Ishikawa (cell line): ENCODE measurements around the gene RALGPS1.

ENCODE experiments used
- EP300 ChIP-seq: IDR thresholded peaks from 2 replicates; pipeline ENCODE4 v1.6.1; 2012; ENCODE audit warnings: borderline replicate concordance
- RAD21 ChIP-seq: IDR thresholded peaks from 2 replicates; pipeline ENCODE4 v1.6.1; 2012; ENCODE audit warnings: low read depth
- ZBTB7A ChIP-seq: IDR thresholded peaks from 2 replicates; pipeline ENCODE4 v1.6.1; 2012; ENCODE audit warnings: low read depth

DNA sequence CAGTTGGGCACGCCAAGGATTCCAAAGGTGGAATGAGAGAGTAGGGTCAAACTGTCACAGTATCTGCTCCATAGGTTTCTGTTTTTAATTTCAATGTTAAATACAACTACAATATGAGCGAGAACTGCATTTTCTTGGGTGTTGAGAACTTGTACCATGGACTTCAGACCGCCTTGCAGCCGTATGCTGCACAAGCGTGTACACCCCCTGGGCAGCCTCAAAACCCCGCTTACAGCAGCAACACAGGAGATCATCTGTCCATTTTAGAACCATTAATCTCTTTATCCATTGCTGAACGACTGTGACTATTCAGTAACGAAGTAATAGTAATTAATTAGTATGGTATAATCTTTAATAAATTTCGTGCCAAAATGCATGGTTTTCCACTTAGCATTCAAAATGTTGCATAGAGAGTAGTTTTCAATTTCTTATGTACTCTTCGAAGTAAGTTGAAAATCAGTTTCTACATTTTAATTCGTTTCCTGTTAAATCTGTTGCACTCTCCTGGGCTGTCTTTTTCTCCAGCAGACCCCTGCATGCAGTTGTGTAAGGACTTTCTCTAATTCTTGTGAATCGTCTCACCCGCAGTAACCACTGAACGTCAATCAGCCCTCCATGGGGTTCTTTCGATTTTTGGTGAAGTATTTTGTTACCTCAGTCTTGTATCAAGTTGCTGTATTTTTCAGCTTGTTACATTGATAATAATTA lies 308.0 kb downstream of the RALGPS1 start:
- TF ChIP-seq RAD21 (no peak), EP300 (no peak), ZBTB7A (no peak)
